ENCODE data around the gene KSR1.

DNA sequence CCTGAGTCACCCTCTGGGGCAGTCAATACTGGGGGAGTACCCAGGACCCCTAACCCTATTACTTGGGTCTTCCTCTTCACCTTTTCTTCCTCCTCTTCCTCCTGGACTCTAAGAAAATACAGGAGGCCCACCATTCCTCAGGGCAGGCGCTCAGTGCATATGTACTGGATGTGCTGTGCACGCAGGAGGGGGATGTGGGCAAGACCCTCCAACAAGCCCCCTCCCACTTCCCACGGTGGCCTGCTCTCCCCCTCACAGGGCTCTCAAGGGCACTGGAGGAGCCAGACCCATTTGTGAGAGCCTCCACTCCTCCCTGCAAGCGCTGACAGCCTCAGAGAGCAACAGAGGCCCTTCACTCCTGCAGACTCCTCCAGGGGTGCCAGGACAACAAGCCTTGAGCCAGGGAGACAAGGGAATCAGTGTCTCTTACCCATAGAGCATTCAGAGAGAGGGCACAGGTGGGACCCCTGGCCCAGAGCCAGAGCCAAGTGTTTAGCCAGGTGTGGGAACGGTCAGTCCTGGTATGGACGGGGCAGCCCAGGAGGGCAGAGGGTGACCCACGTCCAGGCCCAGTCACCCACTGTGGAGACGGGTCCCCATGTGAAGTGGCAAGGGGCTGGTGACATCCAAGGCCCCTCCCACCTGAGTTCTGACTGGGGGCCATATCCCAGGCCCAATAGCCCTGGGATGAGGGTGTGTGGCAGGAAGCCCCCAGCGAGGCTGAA, 27.3 kb upstream of the KSR1 start:
- TF ChIP-seq EZH2 (IDR thresholded peaks at IDR 0.05) (no peak), POLR2AphosphoS5 (IDR thresholded peaks at IDR 0.05; ENCODE audit: borderline replicate concordance, low read depth, low read length) (no peak), FOXP2 (optimal IDR thresholded peaks at IDR 0.05; ENCODE audit: control extremely low read depth, extremely low read length, insufficient read depth) (no peak)
